ENCODE data around the gene CEP112. TPM values are rescaled to one million over a fixed set of nuclear protein-coding genes. Genes with fewer than 3 reads are reported as not detected.

The CEP112 gene
- total and polyA plus RNA-seq, 2 of the 13 experiments (the other 11 are each of a cell fraction or from before 2014, with no cell fraction given) = 1.2 to 3.4 TPM

- no peak for TF ChIP-seq POLR2G (IDR thresholded peaks at IDR 0.05; ENCODE audit: low read depth, low read length)
Measured at GRCh38 chr17:65926599-65926998, 265.3 kb downstream of the CEP112 start (continued).

DNA sequence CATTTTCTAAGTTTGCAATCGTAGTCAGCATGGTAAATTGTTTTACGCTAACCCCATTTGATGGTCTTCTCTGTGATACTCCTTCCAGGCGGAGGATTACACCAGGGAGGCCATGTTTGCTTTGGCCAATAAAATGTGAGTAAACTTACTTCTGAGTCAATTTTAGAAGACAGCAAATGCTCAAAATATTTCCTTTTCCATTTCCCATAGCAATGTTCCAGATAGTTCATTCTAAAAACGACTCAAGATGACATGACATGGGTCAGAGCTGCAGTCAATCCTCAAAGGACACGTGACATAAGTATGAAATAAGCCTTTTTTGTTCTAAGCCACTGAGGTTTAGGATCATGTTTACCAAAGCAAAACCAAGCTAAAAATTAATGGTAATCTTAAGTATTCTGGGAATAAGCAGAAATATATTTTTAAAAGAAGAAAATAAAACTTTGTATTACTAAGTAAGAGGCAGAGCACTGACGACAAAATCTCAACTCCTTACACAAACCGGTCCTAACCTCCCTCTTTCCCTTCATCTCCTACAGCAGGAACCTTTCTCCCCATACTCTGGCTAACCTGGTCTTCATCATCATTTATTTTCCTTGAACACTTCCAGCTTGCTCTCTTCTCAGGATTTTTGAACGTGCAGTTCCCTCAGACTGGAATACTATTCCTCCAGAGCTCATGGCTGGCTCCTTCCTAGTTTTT lies 266.2 kb downstream of the CEP112 start:
- DNase-seq (ENCODE audit: low spot score) (no peak), FAIRE-seq (no peak), ATAC-seq (no peak)
- Histone ChIP-seq H3K36me3 (replicated peaks in 1 of 2; ENCODE audit: control insufficient read depth in 1 of 2, insufficient read depth in 2 of 2, low read length in 2 of 2) (no peaks in the 10 kb centered on the region), H2AFZ (ENCODE audit: low read length) (no peak overlapping the region), H4K20me1 (ENCODE audit: insufficient read depth, low read length) (no peaks in the 10 kb centered on the region), H3K79me2 (ENCODE audit: insufficient read depth, low read length) (no peaks in the 10 kb centered on the region), H3K4me3 (replicated peaks in 1 of 3; ENCODE audit: insufficient read depth in 1 of 3, low read depth in 2 of 3, low read length in 3 of 3) (no peak overlapping the region), H3K27ac (ENCODE audit: extremely low read length, insufficient read depth, low read length) (no peak overlapping the region), H3K4me1 (ENCODE audit: insufficient read depth, low read length) (peaks cover 6% of the 10 kb centered on the region), H3K27me3 (ENCODE audit: control insufficient read depth in 1 of 2, insufficient read depth in 2 of 2, low read length in 2 of 2) (no peaks in the 10 kb centered on the region), H3K4me2 (ENCODE audit: low read depth, low read length) (no peak overlapping the region), H3K9ac (ENCODE audit: insufficient read depth, low read depth, low read length) (no peak overlapping the region), H3K9me3 (ENCODE audit: low read length) (no peaks in the 10 kb centered on the region)
- TF ChIP-seq PHF8 (CRISPR knock-in tag; IDR thresholded peaks at IDR 0.05) = no peak
- TF ChIP-seq MBNL3 (CRISPR knock-in tag; conservative IDR thresholded peaks at IDR 0.05) = no peak
- TF ChIP-seq HMGA1 (CRISPR knock-in tag; conservative IDR thresholded peaks at IDR 0.05) = no peak
- no peak for TF ChIP-seq ZSCAN30 (CRISPR knock-in tag; IDR thresholded peaks at IDR 0.05)
- TF ChIP-seq REXO4 (CRISPR knock-in tag; IDR thresholded peaks at IDR 0.05; ENCODE audit: borderline replicate concordance) = no peak
- no peak for TF ChIP-seq ZNF746 (CRISPR knock-in tag; IDR thresholded peaks at IDR 0.05)
- TF ChIP-seq GZF1 (CRISPR knock-in tag; IDR thresholded peaks at IDR 0.05) = no peak
- TF ChIP-seq, protein P1, sequence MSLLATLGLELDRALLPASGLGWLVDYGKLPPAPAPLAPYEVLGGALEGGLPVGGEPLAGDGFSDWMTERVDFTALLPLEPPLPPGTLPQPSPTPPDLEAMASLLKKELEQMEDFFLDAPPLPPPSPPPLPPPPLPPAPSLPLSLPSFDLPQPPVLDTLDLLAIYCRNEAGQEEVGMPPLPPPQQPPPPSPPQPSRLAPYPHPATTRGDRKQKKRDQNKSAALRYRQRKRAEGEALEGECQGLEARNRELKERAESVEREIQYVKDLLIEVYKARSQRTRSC (CRISPR knock-in tag; IDR thresholded peaks at IDR 0.05; ENCODE audit: low read depth) = no peak
- no peak for TF ChIP-seq ZBTB7B (CRISPR knock-in tag; IDR thresholded peaks at IDR 0.05)
- TF ChIP-seq ZFY (CRISPR knock-in tag; IDR thresholded peaks at IDR 0.05) = no peak
- no peak for TF ChIP-seq ZNF468 (CRISPR knock-in tag; IDR thresholded peaks at IDR 0.05)
- 70% methylated on average over 8 of the region's 8 CpGs for WGBS (ENCODE audit: low lambda C conversion rate)
- in situ Hi-C loops (cut with HindIII; ENCODE audit: extremely low pct_ligation_motif_present, low pct_unique_long_range_greater_than_20kb) (no loop called here), intact Hi-C loops (cut with micrococcal nuclease; ENCODE audit: unreplicated experiment) (no loop called here)
- no TSS peak for BruUV-seq (replicated peaks)
- ChIA-PET CTCF (ENCODE audit: low intra/inter-chr PET ratio, low total read pairs) (no interaction called here), POLR2A (no interaction called here)

All from HepG2 (cell line).